AG04450 (cell line): Measurements from ENCODE around the gene OPN4. TPM values are rescaled to one million over a fixed set of nuclear protein-coding genes. Genes with fewer than 3 reads are reported as not detected.

ENCODE experiments used
- CTCF ChIA-PET: fragments of 300-600, 350-600 bp; formaldehyde crosslinking; extraction: SDS; loops from one replicate; lab custom pipeline; 2022; ENCODE audit warnings: antibody characterized with exemption, inconsistent platforms; lab: Charles Lee
- POLR2A ChIA-PET: fragments of 350-600 bp; formaldehyde crosslinking; extraction: SDS; loops from one replicate; lab custom pipeline; 2021; ENCODE audit warnings: antibody characterized with exemption, inconsistent platforms; lab: Yijun Ruan, JAX
- DNase-seq: peaks from one replicate; pipeline ENCODE4 v3.0.0-alpha.2; 2011; ENCODE audit warnings: low read depth, low spot score
- H3K27ac ChIP-seq: one replicate; pipeline ENCODE4 v1.5.1; 2012; ENCODE audit warnings: low read depth, low read length, control low read depth
- H3K27me3 ChIP-seq: one replicate; pipeline ENCODE4 v1.6.0; 2012; ENCODE audit warnings: low read length; ENCODE audit not compliant: control insufficient read depth, insufficient read depth
- H3K4me3 ChIP-seq: 2 replicates; pipeline ENCODE4 v1.5.1; 2011; ENCODE audit warnings: mild to moderate bottlenecking, low read depth, low read length, control low read depth
- H3K9me3 ChIP-seq: 2 replicates; pipeline ENCODE4 v1.5.1; 2012; ENCODE audit warnings: low read length; ENCODE audit not compliant: control insufficient read depth, insufficient read depth
- polyA plus RNA-seq: library from polyadenylated mRNA; depleted of rRNA; stranded (reverse); fragments of >200 nt; gene quantifications from 2 replicates; pipeline ENCODE4 v1.2.3, GENCODE V29; 2011
- TF ChIP-seq, protein P1 (sequence below): IDR thresholded peaks from 2 replicates; pipeline ENCODE4 v1.5.1; 2011; ENCODE audit warnings: low read depth, low read length, control low read depth, inconsistent platforms

Gene OPN4
- polyA plus RNA-seq, 1 experiment, result not detected

- ChIA-PET POLR2A (interaction anchor here (0.6 kb wide), 1 partner anchor 56 kb away, joined by 3 read pairs; no protein-coding TSS in a partner anchor), CTCF (interaction anchor here (1.1 to 1.9 kb wide), 4 partner anchors 8 to 157 kb away, joined by 4 to 13 read pairs (median 8); no protein-coding TSS in a partner anchor)
- Histone ChIP-seq H3K9me3 (peaks cover 4% of the 10 kb centered on the region; the same call in 1 of the 2 replicates), H3K27me3 (peaks cover 5% of the 10 kb centered on the region), H3K27ac (no peak overlapping the region), H3K4me3 (no peak overlapping the region)
- no peak for DNase-seq
- TF ChIP-seq, protein P1, sequence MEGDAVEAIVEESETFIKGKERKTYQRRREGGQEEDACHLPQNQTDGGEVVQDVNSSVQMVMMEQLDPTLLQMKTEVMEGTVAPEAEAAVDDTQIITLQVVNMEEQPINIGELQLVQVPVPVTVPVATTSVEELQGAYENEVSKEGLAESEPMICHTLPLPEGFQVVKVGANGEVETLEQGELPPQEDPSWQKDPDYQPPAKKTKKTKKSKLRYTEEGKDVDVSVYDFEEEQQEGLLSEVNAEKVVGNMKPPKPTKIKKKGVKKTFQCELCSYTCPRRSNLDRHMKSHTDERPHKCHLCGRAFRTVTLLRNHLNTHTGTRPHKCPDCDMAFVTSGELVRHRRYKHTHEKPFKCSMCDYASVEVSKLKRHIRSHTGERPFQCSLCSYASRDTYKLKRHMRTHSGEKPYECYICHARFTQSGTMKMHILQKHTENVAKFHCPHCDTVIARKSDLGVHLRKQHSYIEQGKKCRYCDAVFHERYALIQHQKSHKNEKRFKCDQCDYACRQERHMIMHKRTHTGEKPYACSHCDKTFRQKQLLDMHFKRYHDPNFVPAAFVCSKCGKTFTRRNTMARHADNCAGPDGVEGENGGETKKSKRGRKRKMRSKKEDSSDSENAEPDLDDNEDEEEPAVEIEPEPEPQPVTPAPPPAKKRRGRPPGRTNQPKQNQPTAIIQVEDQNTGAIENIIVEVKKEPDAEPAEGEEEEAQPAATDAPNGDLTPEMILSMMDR, result no peak
Observed at GRCh38 chr10:86685416-86685815, 31.1 kb downstream of the OPN4 start.

GRCh38 chr10:86685893-86686632, 31.7 kb downstream of the OPN4 start:
- Histone ChIP-seq H3K9me3 (peaks cover 4% of the 10 kb centered on the region; the same call in 1 of the 2 replicates), H3K27me3 (peaks cover 5% of the 10 kb centered on the region), H3K27ac (no peak overlapping the region), H3K4me3 (no peak overlapping the region)
- no peak for DNase-seq
- POLR2A ChIA-PET, result no interaction called here
- CTCF ChIA-PET, result interaction anchor here (0.7 kb wide), 1 partner anchor 9 kb away, joined by 4 read pairs; no protein-coding TSS in a partner anchor
- TF ChIP-seq, protein P1, result no peak

DNA sequence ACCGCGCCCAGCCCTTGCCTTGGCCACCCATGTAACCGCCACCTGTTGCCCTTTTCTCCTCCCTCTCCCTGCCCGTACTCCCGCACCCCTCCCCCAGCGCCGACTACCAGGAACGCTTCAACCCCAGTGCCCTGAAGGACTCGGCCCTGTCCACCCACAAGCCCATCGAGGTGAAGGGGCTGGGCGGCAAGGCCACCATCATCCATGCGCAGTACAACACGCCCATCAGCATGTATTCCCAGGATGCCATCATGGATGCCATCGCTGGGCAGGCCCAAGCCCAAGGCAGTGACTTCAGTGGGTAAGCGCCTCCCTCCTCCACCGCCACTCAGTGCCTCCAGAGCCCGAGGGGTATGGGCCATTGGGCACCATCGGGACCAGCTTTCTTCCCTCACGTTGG, 32.6 kb downstream of the OPN4 start:
- ChIA-PET CTCF (interaction anchor here (1.4 to 2.2 kb wide), 2 partner anchors 25 to 213 kb away, joined by 3 to 6 read pairs; no protein-coding TSS in a partner anchor), POLR2A (interaction anchor here (1.0 kb wide), 1 partner anchor 287 kb away, joined by 3 read pairs; no protein-coding TSS in a partner anchor)
- peaks cover 5% of the 10 kb centered on the region for H3K27me3 ChIP-seq
- no peak for DNase-seq
- H3K27ac ChIP-seq, result peak overlapping the region; percentile 80
- TF ChIP-seq, protein P1, result no peak
- peaks cover 4% of the 10 kb centered on the region; the same call in 1 of the 2 replicates for H3K9me3 ChIP-seq
- H3K4me3 ChIP-seq, result no peak overlapping the region

- Histone ChIP-seq H3K27me3 (peaks cover 5% of the 10 kb centered on the region), H3K9me3 (peaks cover 4% of the 10 kb centered on the region; the same call in 1 of the 2 replicates), H3K27ac (peak overlapping the region; percentile 80), H3K4me3 (no peak overlapping the region)
- ChIA-PET CTCF (interaction anchor here (0.7 to 2.2 kb wide), 8 partner anchors 19 to 395 kb away, joined by 3 to 6 read pairs (median 3); partner anchors contain the start of gene LDB3), POLR2A (interaction anchor here (0.7 to 1.0 kb wide), 3 partner anchors 211 to 288 kb away, joined by 3 read pairs; no protein-coding TSS in a partner anchor)
- TF ChIP-seq, protein P1, result no peak
- DNase-seq, result peak; percentile 66
Observed at GRCh38 chr10:86687750-86688149, 33.4 kb downstream of the OPN4 start.
